Stimulated activated CD4-positive, alpha-beta T cell treated with anti-CD3 and anti-CD28 coated beads, Interleukin-1b, Interleukin-23, amount 100 ng/mL, for 4 hours (primary cell): ENCODE data around the gene JCAD.
A peak's percentile ranks its signal among the peaks of the same experiment; 100 is the strongest.

Source experiments
- DNase-seq, 2 donors: peaks; one replicate each; pipeline ENCODE4 v3.0.0-alpha.2; 2020; ENCODE audit warnings: low read depth in 2 of 2

Gene JCAD

DNA sequence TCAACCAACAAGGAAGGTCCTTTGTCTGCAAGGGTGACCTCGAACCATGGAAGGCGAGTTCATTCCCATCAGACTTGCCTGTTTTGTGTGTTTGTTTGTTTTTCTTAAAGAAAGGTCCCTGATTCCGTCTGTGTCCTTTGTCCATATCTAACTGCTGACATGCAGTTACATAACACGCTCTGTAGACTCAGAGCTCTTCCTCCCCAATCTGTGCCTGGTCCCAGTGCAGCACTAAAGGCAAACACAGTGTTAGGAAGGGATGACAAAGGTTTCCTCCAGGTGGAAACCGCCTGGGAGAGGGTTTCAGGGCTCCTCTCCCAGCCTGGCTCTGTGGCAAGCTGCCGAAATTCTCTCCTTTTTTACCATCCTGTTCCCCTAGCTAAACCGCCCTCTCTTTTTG lies 13.4 kb downstream of the JCAD start:
- DNase-seq, result no peak

- no peak for DNase-seq
These were observed 15.7 kb downstream of the JCAD start for GRCh38 chr10:30043476-30044270.

- no peak for DNase-seq
These were observed 16.6 kb downstream of the JCAD start for GRCh38 chr10:30042820-30043219.

DNA sequence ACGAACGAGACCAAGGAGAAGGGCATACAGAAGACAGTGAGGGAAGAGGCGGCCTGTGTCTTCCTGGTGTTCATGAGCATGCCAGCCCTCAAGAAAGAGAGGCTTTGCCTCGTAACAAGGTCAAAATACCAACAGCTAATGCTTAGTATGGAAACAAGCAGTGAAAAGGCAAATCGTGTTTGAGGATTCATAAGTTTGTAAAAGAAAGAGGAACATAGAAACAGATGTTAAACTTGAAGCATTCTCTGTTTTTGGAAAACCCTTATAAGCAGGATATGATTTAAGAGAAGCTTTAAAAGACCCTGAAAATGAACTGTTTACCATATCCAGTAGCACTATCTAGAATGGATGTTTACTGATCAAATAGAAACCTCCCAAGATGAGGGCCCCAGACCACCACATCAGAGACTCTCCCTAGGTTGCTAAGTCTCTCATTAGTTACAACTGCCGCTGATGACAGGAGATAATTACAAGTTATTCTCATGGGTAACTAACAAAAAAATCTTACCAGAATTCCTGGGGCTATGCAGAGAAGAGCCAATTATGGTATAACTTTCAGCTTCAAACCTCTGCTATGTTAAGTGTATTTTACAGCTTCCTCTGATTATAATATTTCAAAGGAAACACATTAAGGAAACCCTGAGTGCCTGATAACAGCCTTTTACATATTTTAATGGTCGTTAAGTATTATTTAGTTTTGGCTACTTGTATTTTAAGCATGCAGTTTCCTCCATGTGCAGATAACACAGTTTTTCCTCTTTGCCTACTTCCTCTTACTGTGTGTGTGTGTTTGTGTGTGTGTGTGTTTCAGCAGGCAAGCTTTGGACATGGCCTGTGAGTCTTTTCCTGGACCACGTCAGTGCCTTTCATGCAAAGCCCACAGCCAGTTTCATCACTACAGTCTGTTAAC lies 17.9 kb downstream of the JCAD start:
- no peak for DNase-seq

DNA sequence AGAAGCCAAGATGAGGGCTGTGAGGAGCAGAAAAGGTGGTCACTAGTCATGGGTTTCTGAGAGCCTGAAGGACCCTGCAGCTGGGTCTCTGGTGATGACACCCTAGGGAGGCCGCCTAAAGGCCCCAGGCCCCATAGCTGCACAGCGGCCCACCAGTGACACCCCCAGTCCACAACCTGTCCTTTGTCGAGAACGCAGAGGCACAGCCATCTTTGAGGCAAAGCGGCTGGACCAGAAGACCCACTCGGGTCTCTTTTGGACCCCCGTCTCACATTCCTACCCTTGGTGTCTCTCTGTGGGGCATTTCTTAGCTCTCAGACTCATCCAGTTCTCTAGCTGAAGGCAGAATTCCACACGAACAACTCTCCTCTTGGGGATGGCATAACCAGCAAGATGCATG lies 18.8 kb downstream of the JCAD start:
- no peak for DNase-seq

GRCh38 chr10:30039988-30040387 lies 19.4 kb downstream of the JCAD start:
- no peak for DNase-seq

DNA sequence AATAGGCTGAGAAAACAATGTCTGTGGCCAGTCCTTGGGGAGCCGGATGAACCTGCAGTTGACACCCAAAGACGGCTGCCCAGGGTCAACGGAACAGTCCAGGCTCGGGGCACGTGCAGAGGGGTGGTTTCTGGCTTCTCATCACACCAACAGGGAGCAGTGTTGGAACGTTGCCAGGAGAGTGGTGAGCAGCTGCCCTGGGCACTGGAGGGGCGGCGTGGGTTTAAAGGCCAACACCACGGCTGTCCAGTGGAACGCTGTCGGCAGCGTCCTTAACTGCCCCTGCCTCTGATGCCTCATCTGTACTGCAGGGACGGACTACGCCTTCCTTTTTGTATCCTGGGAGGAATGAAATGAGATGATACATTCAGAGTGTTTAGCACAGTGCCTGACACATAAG lies 19.8 kb downstream of the JCAD start:
- DNase-seq, result no peak

DNA sequence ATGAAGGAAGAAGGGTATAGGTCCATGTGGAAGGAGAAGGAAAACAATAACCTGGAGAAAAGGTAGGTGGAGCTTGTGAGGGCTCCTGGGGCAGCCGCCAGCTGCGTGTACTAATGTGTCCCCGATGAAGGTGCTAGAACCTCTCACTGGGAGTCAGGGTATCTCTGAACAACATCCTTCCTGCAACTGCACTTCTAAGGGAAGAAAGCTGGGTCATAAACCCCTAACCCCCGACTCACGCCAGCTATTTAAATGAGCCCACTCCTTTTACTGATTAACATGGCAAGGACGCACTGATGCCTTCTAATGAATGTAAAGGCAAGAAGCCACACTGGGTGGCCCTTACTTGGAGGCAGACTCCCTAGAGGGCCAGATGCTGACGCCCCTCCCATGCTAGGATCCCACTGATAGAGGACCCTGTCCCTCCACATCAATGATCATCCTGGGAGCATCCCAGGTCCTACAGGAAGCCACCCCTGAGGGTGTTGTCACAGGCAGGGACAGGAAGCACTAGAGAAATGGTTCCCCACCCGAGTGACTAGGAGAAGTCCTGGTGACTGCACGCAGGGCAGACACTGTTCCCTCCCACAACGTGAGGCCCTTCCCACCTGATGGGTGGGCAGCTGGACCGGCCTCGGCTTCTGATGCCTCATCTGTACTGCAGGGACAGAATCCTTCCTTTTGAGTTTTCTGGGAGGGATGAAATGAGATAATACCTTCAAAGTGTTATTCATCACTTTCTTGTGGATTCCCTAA lies 20.4 kb downstream of the JCAD start:
- DNase-seq, result no peak

- no peak for DNase-seq
These were observed 21.6 kb downstream of the JCAD start for GRCh38 chr10:30037620-30038336.

- DNase-seq, result no peak
These were observed 22.6 kb downstream of the JCAD start for GRCh38 chr10:30036811-30037210.

DNA sequence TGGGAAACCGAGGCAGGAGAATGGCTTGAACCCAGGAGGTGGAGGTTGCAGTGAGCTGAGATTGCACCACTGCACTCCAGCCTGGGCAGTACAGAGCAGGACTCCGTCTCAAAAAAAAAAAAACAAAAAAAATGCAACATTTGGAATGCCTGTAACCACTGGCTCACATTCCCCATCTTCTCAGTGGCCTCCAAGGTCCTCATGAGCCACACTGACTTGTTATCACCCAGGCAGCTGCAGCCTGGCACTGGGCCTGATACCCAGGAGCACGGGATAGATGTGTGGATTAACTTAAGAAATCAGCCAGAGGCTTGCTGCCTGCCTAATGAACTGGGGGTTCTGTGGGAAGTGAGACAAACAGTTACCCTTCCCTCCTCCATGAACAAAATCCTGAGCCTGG lies 23.0 kb downstream of the JCAD start:
- no peak for DNase-seq

DNA sequence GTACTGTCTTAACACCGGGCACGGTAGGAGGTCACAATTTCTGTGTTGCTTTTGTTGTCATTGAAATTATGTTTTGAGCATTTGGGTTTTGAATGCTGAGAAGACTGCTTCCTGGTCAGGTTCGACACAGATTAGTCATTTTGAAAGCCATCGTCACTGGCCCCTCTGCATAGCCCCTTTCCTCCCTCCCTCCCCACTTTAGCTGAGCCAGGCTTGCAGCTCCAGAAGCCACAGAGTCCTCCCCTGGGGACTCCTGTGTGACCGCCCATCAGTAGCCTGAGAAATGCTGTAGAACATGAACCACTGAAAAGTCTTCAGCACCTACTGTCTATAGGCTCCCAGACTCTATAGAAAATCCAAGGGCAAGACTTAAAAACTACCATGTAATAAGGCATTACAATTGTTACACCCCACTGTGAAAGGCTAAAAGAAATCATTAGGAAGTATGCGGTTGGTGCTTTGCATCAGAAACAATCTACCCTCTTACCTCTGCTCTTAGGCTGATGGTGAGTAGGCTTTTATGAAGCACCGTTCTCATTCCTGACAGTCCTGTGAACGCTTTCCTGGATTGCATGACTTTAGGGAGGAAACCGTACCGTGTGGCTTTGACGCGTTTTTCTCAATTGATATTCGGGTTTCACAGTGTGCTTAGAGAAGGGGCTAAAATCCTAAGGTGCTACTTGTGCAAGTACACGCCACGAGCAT lies 24.8 kb downstream of the JCAD start:
- DNase-seq, result no peak

GRCh38 chr10:30032125-30032524 lies 27.3 kb downstream of the JCAD start:
- no peak for DNase-seq

DNA sequence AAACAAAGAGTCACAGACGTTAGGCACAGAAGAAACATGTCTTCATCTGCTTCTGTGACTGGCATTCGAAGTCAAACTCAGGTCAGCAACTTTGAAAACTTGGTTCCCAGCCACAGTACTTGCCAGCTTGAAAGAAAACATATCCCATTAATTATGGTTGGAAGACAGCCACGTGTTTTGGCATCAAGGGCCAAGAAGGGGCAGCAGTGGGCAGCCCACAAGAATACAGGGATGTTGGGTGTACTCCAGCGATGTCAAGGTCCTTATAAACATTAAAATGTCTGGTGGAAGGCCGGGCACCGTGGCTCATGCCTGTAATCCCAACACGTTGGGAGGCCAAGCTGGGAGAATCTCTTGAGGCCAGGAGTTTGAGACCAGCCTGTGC lies 29.5 kb downstream of the JCAD start:
- DNase-seq, result no peak

GRCh38 chr10:30029164-30029871 lies 30.1 kb downstream of the JCAD start:
- DNase-seq, result no peak

DNA sequence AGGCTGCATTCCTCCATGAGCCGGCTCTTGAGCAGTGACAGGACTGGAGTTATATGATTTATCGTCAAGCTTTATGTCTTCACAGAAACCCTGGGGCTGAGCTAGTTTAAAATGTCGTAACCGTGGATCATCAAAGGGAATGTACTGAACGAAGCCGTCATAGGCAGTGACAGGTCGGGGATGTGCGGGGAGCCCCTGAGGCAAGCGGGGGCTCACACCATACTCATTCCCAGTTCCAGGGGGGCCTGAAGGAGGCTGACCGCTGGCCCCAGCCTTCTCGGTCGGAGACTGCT lies 30.7 kb downstream of the JCAD start:
- DNase-seq, result no peak

GRCh38 chr10:30028006-30028737 lies 31.2 kb downstream of the JCAD start:
- DNase-seq, result no peak

DNA sequence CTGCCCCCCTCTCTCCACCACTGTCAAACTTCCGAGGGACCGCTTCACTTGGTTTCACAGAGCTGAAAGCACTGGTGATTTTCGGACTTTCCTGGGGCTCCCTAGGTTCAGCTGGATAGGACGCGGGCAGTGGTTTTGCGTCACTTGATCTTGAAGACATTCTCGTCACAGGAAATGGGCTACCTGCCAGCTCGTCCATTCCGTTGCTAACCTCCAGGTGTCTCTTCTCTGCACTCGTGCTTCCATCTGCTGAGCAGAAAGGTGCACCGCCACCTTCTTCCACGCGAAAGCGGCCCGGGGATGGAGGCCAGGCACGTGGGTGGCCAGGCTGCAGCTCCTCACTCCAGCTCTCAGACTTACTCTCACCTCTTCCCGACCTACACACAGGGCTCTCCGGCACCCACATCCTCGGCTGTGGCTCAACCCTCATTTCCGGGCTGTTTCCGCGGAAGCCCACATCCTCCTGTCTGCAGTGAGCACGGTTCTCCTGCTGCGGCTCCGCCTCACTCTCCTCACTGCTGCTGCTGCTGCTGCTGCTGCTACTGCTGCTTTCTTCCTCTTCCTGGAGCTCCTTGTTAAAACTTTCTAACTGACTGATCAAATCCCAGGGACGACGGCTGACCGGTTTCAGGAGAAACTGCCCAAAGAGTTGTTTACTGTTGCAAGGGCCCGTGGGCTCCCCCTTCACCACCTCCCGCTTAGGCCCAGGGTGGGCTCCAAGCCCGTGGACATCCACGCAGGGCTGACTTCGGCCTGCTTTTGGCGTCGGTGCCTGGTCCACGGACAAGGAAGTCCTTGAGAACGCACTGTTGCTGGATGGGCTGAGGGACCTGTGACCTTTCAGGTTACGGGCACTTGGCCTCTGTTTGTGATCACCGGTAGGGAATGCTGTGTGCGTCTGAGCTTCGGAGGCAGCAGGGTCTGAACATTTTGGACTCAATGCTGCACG lies 32.1 kb downstream of the JCAD start:
- DNase-seq, result peak; percentile 55 to 71

DNA sequence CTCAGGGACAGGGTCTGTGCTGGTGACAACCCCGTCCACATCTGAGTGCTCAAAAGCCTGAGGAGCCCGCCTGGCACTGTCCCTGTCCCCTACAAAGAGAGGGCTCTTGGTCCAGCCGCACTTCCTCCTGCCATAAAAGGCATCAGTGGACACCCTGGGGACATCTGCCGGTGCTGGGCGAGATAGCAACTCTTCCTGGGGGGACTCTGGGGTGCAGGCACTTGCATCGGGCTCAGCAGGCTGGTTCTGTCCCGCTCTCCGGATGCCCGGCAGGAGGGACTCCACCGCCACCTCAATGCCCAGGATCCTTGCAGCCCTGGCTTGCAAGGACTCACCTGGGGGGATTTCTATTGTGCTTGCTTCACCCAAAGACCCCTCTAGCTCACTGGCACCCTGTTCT lies 32.8 kb downstream of the JCAD start:
- no peak for DNase-seq
